Astrocyte (in vitro differentiated cells and primary cell): Measurements from ENCODE around the gene TRPC4AP. TPM values are rescaled to one million over a fixed set of nuclear protein-coding genes. Genes with fewer than 3 reads are reported as not detected.

ENCODE experiments used
- DNase-seq: peaks from one replicate; pipeline ENCODE4 v3.0.0-alpha.2; 2010; ENCODE audit warnings: low read depth
- FAIRE-seq: peaks from 2 replicates; lab custom pipeline; 2011; peaks lifted over from hg19 to GRCh38; lab: Jason Lieb, UNC
- H2AFZ ChIP-seq: 2 replicates; pipeline ENCODE4 v1.6.0; 2012; ENCODE audit warnings: low read depth, low read length, inconsistent platforms
- H3K27ac ChIP-seq: 2 replicates; pipeline ENCODE4 v1.5.1; 2011; ENCODE audit warnings: low read depth, low read length, inconsistent platforms
- H3K27me3 ChIP-seq: 2 replicates; pipeline ENCODE4 v1.6.0; 2011; ENCODE audit warnings: low read length, inconsistent platforms; ENCODE audit not compliant: insufficient read depth
- H3K36me3 ChIP-seq: 2 replicates; pipeline ENCODE4 v1.5.1; 2011; ENCODE audit warnings: low read length, inconsistent platforms; ENCODE audit not compliant: insufficient read depth
- H3K4me1 ChIP-seq: 2 replicates; pipeline ENCODE4 v1.5.1; 2011; ENCODE audit warnings: low read length, inconsistent platforms; ENCODE audit not compliant: insufficient read depth
- H3K4me2 ChIP-seq: 2 replicates; pipeline ENCODE4 v1.6.0; 2012; ENCODE audit warnings: low read length, inconsistent platforms
- H3K4me3 ChIP-seq: 2 replicates; pipeline ENCODE4 v1.5.1; 2011; ENCODE audit warnings: low read depth, mild to moderate bottlenecking, low read length, inconsistent platforms; ENCODE audit not compliant: insufficient read depth
- H3K79me2 ChIP-seq: 2 replicates; pipeline ENCODE4 v1.6.0; 2012; ENCODE audit warnings: mild to moderate bottlenecking, low read length, inconsistent platforms; ENCODE audit not compliant: insufficient read depth
- H3K9ac ChIP-seq: 2 replicates; pipeline ENCODE4 v1.6.0; 2012; ENCODE audit warnings: mild to moderate bottlenecking, low read length, inconsistent platforms
- H3K9me3 ChIP-seq: 2 replicates; pipeline ENCODE4 v1.5.1; 2012; ENCODE audit warnings: low read depth, mild to moderate bottlenecking, low read length, inconsistent platforms; ENCODE audit not compliant: insufficient read depth
- H4K20me1 ChIP-seq: 2 replicates; pipeline ENCODE4 v1.6.0; 2012; ENCODE audit warnings: low read length, inconsistent platforms; ENCODE audit not compliant: insufficient read depth
- H3K27ac Mint-ChIP-seq: one replicate; pipeline ENCODE4 v1.8.0; 2021; ENCODE audit warnings: mild to moderate bottlenecking, mixed read lengths; ENCODE audit not compliant: unreplicated experiment
- H3K27me3 Mint-ChIP-seq: one replicate; pipeline ENCODE4 v1.8.0; 2021; ENCODE audit warnings: low read depth, mixed read lengths; ENCODE audit not compliant: unreplicated experiment
- H3K36me3 Mint-ChIP-seq: one replicate; pipeline ENCODE4 v1.8.0; 2021; ENCODE audit warnings: low read depth, mixed read lengths; ENCODE audit not compliant: unreplicated experiment
- H3K4me1 Mint-ChIP-seq: one replicate; pipeline ENCODE4 v1.8.0; 2021; ENCODE audit warnings: low read depth, mixed read lengths; ENCODE audit not compliant: unreplicated experiment
- H3K4me3 Mint-ChIP-seq: one replicate; pipeline ENCODE4 v1.8.0; 2021; ENCODE audit warnings: mild to moderate bottlenecking, moderate library complexity, mixed read lengths; ENCODE audit not compliant: unreplicated experiment
- H3K9me3 Mint-ChIP-seq: one replicate; pipeline ENCODE4 v1.8.0; 2021; ENCODE audit warnings: mild to moderate bottlenecking, mixed read lengths; ENCODE audit not compliant: unreplicated experiment
- CTCF ChIP-seq: IDR thresholded peaks from 2 replicates; pipeline ENCODE4 v1.5.1; 2011; ENCODE audit warnings: low read depth, mild to moderate bottlenecking, inconsistent platforms, low read length, moderate library complexity; ENCODE audit not compliant: insufficient read depth
- EZH2 ChIP-seq: IDR thresholded peaks from 2 replicates; pipeline ENCODE4 v1.6.1; 2012; ENCODE audit warnings: mild to moderate bottlenecking, low read length, inconsistent platforms; ENCODE audit not compliant: insufficient read depth
- total RNA-seq: library from RNA; stranded (reverse); gene quantifications from 2 replicates; pipeline ENCODE4 v1.2.1, GENCODE V29; 2021

Gene TRPC4AP
- total RNA-seq, 1 donor from 2014 or later = 92.6 TPM

DNA sequence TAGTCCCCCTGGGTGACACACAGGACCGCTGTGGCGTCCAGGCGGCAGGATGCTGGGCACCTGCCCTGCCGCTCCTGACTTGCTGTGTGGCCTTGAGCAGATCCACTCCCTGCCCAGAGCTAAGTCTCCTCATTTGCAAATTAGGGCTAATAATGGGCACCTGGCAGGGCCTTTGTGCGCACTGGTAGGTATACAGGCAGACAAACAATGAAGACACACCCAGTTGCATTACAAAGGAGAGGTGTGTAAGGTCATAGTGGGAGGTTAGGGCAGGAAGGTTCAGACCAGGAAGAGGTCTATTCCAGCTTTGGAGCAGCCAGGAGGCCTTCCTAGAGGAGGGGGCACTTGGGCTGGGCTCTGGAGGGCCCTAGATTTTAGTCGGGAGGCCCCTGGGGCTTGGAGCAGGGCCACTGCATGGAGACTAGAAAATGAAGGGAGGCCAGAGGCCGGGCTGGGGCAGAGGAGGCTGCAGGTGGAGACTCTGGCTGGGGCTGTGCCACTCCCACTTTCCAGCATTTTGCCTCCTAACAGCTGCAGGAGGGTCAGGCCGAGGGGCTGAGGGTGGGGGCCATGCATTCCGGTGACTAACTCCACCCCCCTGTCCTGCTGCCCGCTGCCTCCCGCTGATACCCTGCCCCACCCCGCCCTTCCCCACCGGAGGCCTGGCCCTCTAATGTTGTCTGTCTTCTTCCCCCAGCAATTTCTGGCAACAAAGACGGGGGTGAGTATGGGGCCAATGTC lies 108.4 kb downstream of the TRPC4AP start:
- Histone ChIP-seq H2AFZ (no peak overlapping the region), H3K9me3 (no peaks in the 10 kb centered on the region), H3K27ac (no peak overlapping the region), H3K27me3 (peaks cover 8% of the 10 kb centered on the region), H3K9ac (no peak overlapping the region), H3K36me3 (no peaks in the 10 kb centered on the region), H3K4me2 (no peak overlapping the region), H3K4me3 (no peak overlapping the region), H3K79me2 (no peaks in the 10 kb centered on the region), H4K20me1 (no peaks in the 10 kb centered on the region), H3K4me1 (no peaks in the 10 kb centered on the region)
- Mint-ChIP-seq H3K36me3 (peaks cover 3% of the 10 kb centered on the region), H3K27me3 (peaks cover 13% of the 10 kb centered on the region), H3K27ac (no peak overlapping the region), H3K4me1 (peaks cover 2% of the 10 kb centered on the region), H3K4me3 (no peak overlapping the region), H3K9me3 (no peaks in the 10 kb centered on the region)
- TF ChIP-seq EZH2 (no peak), CTCF (no peak)
- DNase-seq = no peak
- no peak for FAIRE-seq

GRCh38 chr20:34983089-34983820 lies 109.4 kb downstream of the TRPC4AP start:
- Histone ChIP-seq H3K27ac (no peak overlapping the region), H3K9me3 (no peaks in the 10 kb centered on the region), H2AFZ (no peak overlapping the region), H3K4me1 (no peaks in the 10 kb centered on the region), H3K4me3 (no peak overlapping the region), H4K20me1 (no peaks in the 10 kb centered on the region), H3K4me2 (no peak overlapping the region), H3K36me3 (no peaks in the 10 kb centered on the region), H3K79me2 (no peaks in the 10 kb centered on the region), H3K9ac (no peak overlapping the region), H3K27me3 (peaks cover 8% of the 10 kb centered on the region)
- no peaks in the 10 kb centered on the region for H3K36me3 Mint-ChIP-seq
- H3K27ac Mint-ChIP-seq = no peak overlapping the region
- TF ChIP-seq CTCF (no peak), EZH2 (no peak)
- H3K9me3 Mint-ChIP-seq = no peaks in the 10 kb centered on the region
- FAIRE-seq (no peak), DNase-seq (no peak)
- no peak overlapping the region for H3K4me3 Mint-ChIP-seq
- H3K4me1 Mint-ChIP-seq = peaks cover 2% of the 10 kb centered on the region
- H3K27me3 Mint-ChIP-seq = peaks cover 17% of the 10 kb centered on the region
